Stimulated activated CD8-positive, alpha-beta memory T cell treated with anti-CD3 and anti-CD28 coated beads, Interleukin-15, amount 100 ng/mL, for 1 hour (primary cell): ENCODE results near the gene TMEM259.
A peak's percentile ranks its signal among the peaks of the same experiment; 100 is the strongest.
"Not testable (repeated sequence)": the region's sequence is repeated elsewhere in the genome, so short reads cannot be mapped to it uniquely, and the experiment has no call there.

Experiments used
- DNase-seq: peaks from one replicate; pipeline ENCODE4 v3.0.0-alpha.2; 2020; ENCODE audit warnings: low read depth

Gene TMEM259

DNA sequence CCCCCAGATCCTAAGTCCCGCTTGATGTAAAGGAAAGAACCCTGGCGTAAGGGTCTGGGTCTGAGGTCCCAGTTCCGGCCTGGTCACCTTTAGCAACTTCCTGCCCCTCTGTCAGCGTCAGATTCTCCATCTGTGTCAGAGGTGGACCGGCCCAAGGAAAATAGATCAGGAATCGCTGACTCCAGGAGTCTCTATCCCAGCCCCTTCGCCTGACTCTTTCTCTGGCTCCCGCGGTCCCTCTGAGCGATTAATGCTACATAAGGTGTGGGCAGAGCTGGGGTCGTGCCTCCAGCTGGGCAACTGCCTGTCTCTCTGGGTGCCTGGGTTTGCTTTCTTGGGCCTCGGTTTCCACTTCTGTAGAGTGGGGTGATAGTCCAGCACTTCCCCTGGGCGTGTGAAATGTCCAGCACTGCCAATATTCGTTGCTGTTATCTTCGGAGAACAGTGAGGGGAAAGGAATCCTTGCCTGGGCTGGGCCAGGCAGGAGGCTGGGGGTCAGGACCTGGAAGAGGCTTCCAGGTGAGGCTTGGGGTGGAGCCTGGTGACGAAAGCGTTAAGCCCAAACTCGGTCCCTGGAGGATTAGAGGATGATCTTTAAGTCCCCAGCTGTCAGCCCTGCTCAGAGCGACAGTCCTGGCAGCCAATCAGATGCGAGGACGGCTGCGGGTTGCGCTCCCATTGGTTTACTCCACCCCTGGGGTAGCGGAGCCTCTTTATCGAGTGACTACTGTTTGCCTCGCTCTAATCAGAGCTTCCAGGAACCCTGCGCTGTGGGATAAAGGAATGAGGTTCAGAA, 19.8 kb upstream of the TMEM259 start:
- DNase-seq: peak; percentile 83

DNA sequence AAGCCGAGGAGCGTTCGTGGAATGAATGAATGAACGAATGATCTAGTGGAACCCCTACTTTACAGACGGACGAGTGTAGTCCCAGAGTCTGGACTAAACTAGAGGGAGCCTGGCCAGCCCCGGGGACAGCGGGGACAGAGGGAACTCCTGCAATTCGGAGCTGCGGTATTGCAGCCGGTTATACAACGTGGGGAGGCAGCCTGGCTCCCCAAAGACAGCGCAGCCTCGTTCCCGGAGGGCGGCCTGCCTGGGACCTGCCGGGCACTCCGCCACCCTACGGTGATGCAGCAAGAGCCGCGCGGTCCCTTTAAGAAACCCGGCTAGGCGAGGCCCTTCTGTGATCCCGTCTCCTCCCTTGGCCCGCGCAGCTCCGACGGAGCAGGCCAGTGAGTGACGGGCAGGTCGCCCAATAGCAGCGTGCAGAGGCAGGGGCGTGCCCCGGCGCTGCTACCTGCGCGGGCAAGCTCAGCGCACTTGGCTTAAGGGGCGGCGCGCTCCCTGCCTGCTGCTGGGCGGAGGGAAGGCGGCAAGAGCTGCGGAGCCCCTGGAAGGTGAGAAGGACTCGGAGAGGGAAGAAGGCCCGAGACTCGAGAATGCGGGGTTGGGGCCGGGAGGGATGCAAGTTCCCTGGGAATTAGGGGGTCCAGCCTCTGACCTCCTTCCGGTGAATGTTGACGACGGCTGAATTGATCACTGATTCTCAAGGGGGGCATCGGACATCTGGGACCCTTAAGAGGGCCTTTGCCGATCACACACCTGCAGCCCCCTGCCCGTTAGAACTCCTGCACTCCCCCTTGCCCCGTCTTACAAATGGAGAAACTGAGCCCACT, 18.9 kb upstream of the TMEM259 start, which contains the start of gene ABCA7:
Gene ABCA7, plus strand, starts transcription at position 462 of the 830 bp plus-strand sequence. CDS start 1,255 bp downstream, outside the sequence.
- DNase-seq: peak; percentile 100

DNA sequence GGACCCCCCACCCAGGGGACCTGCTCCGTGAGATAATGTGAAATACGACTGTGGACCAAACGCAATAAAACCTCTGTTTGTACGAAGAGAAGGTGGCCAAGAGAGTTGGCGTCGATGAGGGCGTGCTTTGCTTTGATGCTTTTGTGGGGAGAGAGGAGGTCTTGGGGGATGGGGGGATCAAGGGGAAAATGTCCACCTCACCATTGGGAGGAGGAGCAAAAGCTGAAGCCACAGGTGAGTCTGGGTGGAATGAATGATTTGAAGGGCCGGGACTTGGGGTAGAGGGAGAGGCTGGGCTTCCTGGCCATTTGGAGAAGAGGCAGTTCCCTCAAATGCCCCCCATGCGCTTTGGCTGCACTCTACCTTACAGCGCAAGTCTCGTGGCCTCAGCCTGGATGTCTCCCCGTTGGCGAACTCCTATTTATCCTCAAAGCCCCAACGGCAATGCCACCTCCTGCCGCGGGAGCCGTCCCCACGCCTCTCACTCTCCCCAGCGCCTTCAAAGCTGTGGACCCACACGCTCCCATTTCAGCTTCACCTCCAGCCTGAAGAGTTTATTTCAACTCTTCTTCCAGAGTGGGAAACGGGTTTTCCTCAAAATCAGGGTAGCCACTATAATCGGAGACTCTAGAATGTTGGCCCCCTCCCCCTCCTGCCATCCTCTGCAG, 18.2 kb upstream of the TMEM259 start:
- no peak for DNase-seq

DNA sequence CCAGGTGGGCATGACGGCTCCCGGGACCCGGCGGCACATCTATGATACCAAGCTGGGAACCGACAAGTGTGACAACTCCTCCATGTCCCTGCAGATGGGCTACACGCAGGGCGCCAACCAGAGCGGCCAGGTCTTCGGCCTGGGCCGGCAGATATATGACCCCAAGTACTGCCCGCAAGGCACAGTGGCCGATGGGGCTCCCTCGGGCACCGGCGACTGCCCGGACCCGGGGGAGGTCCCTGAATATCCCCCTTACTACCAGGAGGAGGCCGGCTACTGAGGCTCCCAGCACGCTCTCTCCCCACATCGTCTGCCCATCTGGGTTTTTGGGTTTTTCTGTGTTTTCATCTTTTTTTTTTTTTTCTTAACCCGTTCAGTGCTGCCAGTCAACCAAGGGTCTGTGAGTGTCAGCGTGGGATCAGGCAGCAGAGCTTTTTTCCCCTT, 16.7 kb upstream of the TMEM259 start:
- no peak for DNase-seq

DNA sequence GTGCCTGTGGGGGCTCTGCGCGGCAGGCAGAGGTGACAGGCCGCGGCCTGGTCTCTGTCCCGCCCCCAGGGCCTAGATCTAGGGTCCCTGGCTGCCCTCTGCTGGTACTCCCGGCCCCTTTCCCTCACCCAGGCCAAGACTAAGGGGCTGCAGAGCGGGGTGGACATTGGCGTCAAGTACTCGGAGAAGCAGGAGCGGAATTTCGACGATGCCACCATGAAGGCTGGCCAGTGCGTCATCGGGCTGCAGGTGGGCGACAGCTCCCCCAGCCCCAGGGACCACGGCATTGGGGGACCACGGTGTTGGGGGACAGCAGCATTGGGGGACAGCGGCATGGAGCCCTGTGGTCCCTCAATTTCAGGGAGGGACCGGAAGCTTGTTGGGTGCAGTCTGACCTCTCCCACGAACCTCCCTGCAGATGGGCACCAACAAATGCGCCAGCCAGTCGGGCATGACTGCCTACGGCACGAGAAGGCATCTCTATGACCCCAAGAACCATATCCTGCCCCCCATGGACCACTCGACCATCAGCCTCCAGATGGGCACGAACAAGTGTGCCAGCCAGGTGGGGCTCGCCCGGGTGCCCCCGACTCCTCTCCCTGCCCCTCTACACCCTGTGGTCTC, 15.2 kb upstream of the TMEM259 start:
- DNase-seq: no peak

DNA sequence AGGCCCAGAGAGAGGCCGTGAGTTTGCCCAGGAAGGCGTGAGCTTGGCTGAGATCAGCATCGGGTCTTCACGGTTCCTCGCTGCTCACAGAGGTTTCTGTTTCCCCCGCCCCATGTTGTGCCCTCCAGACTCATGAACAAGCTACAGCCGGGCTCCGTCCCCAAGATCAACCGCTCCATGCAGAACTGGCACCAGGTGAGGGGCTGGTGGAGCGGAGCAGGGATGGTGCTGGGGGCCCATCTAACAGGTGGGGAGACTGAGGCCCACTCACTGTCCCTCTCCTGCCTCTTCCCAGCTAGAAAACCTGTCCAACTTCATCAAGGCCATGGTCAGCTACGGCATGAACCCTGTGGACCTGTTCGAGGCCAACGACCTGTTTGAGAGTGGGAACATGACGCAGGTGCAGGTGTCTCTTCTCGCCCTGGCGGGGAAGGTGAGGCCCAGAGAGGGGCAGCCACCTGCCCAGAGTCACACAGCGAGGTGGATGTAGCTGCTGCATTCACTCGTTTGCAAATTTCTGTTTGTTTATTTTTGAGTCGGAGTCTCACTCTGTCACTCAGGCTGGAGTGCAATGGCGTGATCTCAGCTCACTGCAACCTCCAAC, 11.4 kb upstream of the TMEM259 start:
- DNase-seq: no peak

DNA sequence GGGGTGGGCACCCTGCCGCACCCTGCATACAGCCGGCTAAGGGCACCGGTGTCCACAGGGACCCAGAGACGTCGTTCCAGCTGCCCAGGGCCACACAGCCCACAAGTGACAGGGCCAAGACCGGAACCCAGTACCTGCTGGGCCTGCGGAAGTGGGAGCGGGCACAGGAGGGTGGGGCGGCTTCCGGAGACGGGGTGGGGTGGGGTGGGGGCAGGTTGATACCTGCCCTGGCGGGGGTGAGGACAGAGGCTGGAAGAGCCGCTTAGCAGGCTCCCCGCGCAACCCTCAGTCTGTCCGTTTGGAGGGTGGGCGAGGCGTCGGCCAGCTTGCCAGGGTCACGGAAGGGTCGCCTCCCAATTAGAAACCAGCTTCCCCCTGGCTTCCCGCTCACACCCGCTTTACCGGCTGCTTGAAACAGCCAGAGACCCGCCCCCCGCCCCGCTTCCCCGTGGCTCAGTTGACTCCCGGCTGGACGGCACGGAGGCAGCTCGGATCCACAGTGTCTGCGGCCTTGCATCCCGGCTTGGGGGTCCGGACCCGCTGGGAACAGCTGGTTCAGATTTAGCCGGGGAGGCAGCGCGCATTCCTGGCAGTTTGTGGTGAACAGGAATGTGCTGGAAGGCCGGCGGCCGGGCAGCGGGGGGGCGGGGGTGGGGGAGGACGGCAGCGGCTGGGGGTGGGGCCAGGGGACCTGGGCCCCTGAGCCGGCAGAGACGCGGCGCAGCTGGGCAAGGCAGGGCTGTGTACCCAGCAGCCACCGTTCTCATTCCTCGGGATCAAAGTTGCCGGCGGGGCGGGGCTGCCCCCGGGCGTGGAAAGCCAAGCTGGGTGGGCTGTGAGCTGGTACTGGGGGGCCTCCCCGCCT, 7.4 kb upstream of the TMEM259 start:
- no peak for DNase-seq

DNA sequence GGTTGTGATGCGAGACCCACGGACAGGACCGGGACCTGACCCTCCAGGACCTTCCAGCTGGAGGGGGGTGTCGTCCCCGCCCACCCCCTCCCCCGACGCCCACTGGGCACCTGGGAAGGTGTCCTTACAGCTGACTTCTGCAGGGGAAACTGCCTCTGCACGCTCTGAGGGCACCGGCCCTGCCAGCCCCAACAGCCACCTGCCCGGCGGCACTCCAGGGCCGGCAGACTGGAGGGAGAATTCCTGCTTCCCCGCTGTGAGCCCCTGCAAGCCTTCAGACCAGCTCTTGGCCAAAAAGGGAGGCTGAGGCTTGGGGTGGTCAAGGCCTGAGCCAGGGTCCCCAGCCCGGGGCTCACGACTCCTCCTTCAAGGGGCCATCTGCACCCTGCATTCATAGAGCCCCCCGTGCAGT, 6.7 kb upstream of the TMEM259 start:
- no peak for DNase-seq

DNA sequence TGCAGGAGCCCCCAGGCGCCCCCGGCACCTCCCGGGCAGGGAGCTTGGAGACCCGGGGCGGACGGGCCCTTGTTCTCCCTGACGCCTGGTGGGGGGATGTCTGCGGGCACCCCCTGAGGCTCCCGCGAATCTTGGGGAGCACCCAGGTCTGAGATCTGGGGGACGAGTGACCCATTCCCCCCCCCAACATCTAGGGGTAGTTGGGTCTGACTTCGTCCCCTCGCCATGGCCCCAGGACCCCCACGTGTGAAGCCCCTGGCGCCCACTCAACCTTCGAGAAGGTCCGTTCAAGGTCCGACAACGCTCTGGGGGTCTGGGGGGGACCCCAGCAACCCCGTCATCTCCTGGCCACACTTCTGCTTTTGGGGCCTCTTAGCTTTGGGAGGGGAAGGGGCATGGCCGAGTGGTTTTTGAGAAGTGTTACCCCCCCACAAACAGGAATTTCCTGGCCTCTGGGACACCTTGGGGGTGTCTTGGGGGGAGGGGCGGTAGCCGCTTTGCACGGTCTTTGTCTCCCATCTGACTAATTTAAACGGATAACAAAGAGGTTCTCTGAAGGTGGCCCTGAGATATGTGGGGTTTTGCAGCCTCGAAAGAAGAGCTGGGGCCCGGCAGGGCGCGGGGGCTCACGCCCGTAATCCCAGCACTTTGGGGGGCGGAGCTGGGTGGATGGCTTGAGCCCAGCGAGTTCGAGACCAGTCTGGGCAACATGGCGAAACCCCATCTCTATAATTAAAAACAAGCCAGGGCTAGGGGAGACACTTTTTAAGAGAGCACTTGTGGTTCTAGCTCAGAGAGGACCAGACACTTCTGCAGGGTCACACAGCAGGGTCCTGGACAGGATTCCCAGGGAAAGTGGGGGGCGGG, 6.1 kb upstream of the TMEM259 start:
- no peak for DNase-seq

DNA sequence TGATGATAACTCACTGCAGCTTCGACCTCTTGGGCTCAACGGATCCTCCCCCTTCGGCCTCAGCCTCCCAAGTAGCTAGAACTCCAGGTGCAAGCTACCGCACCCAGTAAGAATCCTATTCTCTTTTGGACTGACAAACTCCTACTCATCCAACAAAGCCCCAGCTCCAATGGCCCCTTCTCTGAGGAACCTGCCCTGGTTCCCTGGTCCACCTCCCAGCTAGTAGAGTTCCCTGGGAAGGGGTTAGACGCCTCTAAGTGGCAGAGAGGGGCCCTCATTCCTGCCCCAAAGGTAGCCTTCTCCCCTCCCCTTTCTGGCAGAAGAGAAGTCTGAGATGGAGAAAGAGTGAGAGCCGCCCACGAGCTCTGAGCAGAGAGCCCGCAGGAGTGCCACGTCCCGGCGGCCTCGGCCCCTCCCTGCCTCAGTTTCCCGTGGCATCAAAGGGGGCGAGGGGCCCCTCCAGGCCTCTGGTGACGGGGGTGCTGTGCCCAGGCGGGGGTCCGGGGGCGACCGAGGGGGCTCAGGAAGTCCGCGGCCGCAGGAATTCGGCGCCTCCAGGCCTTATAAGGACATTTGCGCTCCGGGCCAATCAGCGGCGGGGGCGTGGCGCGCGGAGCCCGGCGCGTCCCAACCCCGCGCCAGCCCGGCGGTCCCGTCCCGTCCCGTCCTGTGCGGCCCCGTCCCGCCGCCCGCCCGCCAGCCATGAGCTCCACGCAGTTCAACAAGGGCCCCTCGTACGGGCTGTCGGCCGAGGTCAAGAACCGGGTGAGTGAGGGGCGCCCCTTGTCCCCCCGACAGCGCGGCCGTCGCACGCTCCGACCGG, 5.2 kb upstream of the TMEM259 start, which contains the start of gene CNN2:
Gene CNN2, plus strand, starts transcription at position 649 of the 823 bp plus-strand sequence. Its CDS starts 54 bp downstream, at position 703.
- peak; percentile 39 for DNase-seq

DNA sequence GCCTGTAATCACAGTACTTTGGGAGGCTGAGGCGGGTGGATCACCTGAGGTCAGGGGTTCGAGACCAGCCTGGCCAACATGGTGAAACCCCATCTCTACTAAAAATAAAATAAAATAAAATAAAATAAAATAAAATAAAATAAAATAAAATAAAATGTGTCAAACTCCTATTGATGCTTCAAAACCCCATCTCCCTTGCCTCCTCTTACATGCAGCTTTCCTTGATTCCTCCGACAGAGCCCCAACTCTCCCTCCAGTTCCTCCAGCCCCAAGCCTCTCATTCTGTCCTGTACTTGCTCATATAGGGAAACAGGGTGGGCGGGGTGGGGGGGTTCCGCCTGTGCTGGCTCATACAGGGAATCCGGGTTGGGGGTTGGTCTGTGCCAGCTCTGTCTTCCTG, 4.2 kb upstream of the TMEM259 start:
- not testable (repeated sequence) for DNase-seq

DNA sequence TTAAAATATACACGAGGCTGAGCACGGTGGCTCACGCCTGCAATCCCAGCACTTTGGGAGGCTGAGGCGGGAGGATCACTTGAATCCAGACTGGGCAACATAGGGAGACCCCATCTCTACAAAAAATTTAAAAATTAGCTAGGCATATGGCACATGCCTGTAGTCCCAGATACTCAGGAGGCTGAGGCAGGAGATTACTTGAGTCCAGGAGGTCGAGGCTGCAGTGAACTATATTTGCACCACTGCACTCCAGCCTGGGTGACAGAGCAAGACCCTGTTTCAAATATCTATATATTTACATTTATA, 2.9 kb upstream of the TMEM259 start:
- not testable (repeated sequence) for DNase-seq

DNA sequence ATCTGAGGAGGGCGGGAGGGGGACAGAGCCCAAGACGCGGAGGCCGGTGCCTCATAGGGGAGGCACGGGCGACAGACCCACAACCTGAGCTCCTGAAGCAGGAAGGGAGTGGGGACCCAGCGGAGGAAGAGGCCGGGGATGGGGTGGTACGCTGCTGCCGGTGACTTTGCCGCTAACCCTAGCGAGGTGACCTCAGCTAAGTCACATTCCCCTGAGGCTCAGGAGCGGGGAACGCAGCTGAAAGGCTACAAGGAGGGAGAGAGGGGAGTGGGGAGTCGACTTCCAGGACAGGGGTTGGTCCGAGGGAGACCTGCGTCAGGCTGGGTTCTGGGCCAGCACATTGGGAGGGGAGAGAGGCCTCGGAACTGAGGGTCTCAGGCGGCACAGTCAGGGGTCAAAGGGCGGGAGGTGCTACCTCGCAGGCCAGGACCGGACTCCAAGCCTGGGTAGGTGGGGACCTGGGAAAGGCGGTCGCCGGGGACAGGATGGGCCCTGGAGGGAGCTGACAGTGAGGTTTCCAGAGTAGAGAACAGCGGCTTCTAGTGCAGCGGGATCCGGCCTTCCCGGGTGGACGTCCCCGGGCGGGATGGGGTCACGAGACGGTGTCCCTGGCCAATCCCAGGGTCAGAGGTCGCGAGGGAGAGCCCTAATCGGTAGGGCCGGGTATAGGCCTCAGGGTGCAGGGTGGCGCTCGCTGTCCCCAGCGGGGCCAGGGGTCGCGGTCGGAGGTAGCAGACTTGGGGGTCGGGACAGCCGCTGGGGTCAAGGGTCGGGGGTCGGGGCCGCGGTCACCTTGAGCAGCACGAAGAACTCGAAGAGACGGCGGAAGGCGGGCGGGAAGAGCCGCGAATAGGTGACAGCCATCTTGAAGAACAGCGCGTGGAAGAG, 699 bp downstream of the TMEM259 start:
- no peak for DNase-seq

DNA sequence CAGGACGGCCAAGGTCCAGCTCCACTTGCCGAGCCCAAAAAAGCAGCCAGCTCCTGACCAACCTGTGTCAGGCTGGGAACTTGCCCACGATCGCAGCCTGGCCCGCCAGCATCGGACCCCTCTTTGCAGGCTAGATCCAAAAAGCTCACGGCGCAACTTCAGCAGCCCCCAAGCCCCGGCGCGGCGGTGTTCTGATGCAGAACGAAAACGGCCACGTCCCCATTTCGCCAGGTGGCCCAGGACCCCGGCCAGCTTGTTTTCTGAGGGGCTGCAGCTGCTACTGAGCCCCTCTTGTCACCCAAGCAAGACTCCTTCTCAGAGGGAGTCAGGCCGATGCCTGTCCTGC, 1.3 kb downstream of the TMEM259 start:
- no peak for DNase-seq

DNA sequence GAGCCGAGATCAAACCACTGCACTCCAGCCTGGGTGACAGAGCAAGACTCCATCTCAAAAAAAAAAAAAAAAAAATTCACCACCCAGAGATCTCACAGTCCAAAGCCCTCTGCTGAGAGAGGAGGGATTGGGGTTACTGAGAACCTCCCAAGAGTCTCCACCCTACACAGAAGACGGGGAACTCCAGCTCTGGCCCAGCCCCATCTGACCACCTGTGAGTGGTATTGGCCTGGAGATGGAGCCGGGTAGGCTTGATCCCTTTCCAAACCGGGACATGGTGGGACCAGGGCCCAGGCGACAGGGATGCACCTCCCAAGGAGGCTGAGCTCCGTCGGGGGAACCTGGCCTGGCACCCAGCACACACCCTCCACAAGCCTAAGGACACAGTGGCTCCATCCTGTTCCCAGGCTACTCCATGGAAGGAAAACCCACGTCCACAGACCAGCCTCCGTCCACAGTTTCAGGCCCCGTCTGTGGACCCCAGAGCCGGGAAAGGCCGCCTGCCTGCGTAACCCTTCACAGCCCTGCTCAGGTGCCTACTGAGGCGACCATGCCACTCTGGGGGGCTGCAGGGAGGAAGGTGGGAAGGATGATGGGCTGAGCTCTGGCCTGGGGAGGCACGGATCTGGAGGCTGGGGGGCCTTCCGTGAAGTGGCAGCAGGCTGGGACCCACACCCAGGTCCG, 1.8 kb downstream of the TMEM259 start:
- no peak for DNase-seq

DNA sequence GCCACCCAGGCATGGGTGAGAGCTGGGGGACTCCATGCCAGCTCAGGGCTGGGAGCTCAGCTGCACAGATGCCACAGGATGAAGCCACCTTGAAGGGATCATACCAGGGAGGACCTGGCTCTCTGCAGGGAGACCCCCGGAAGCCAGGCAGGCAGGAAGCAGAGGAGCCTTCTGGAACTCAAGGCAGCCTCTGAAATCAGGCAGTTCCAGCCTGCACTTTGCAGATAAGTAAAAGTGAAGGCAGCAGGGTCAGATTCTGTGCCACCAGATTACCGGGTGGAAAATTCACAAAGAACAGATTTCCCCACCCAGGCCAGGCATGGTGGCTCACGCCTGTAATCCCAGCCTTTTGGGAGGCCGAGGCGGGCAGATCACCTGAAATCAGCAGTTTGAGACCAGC, 2.5 kb downstream of the TMEM259 start:
- DNase-seq: no peak

DNA sequence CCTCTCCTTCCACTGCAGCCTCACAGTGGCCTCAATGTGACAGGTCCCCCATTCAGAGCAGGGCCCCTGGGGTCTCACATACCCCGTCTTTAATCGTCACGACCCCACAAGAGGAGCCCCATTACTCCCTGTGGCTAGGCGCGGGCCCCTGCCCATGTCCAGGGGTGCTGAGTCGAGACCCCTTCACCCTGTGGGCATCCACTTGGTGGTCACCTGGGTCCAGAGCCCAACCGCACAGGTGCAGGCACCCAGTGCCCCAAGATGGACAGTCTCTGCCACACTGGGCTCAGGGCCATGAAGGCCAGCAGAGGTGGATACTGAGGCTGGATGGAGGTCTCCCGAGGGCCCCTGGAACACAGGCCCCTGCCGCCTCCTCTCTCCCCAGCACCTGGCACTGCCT, 3.0 kb downstream of the TMEM259 start:
- DNase-seq: no peak
